Measurements from ENCODE around the gene XPNPEP1.

DNA sequence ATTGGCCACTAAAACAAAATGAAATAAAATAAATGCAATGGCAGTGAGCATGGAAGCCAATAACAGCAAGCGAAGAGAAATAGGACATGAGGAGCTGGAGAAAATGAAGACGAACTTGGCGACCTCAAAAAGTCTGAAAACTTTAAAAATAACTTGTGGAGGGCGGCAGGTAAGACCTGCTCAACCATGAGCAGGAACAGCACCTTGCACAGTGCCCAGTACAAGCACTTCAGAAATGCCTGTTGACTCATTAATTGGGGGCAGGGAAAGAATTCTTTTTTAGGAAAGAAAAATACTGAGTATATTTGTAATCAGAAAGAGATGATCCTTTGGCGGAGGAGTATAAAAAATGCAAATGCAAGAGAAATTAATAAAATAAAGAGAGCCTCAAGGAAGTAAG is 78.0 kb downstream of the XPNPEP1 start:
- TF ChIP-seq RAD21 (IDR thresholded peaks at IDR 0.05; ENCODE audit: low read depth) = no peak
- TF ChIP-seq, protein P1, sequence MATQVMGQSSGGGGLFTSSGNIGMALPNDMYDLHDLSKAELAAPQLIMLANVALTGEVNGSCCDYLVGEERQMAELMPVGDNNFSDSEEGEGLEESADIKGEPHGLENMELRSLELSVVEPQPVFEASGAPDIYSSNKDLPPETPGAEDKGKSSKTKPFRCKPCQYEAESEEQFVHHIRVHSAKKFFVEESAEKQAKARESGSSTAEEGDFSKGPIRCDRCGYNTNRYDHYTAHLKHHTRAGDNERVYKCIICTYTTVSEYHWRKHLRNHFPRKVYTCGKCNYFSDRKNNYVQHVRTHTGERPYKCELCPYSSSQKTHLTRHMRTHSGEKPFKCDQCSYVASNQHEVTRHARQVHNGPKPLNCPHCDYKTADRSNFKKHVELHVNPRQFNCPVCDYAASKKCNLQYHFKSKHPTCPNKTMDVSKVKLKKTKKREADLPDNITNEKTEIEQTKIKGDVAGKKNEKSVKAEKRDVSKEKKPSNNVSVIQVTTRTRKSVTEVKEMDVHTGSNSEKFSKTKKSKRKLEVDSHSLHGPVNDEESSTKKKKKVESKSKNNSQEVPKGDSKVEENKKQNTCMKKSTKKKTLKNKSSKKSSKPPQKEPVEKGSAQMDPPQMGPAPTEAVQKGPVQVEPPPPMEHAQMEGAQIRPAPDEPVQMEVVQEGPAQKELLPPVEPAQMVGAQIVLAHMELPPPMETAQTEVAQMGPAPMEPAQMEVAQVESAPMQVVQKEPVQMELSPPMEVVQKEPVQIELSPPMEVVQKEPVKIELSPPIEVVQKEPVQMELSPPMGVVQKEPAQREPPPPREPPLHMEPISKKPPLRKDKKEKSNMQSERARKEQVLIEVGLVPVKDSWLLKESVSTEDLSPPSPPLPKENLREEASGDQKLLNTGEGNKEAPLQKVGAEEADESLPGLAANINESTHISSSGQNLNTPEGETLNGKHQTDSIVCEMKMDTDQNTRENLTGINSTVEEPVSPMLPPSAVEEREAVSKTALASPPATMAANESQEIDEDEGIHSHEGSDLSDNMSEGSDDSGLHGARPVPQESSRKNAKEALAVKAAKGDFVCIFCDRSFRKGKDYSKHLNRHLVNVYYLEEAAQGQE (IDR thresholded peaks at IDR 0.05; ENCODE audit: low read depth) = no peak
- no peak for TF ChIP-seq YY1 (IDR thresholded peaks at IDR 0.05; ENCODE audit: low read depth)

Data from Ishikawa (cell line).